HG03460 (cell line): ENCODE measurements around the gene RPIA.
"Not testable (repeated sequence)": the region's sequence is repeated elsewhere in the genome, so short reads cannot be mapped to it uniquely, and the experiment has no call there.

ENCODE experiments used
- ATAC-seq: cut with Tn5 transposase; IDR thresholded peaks from one replicate; pipeline ENCODE4 v1.9.1; 2021; ENCODE audit not compliant: unreplicated experiment

The RPIA gene

DNA sequence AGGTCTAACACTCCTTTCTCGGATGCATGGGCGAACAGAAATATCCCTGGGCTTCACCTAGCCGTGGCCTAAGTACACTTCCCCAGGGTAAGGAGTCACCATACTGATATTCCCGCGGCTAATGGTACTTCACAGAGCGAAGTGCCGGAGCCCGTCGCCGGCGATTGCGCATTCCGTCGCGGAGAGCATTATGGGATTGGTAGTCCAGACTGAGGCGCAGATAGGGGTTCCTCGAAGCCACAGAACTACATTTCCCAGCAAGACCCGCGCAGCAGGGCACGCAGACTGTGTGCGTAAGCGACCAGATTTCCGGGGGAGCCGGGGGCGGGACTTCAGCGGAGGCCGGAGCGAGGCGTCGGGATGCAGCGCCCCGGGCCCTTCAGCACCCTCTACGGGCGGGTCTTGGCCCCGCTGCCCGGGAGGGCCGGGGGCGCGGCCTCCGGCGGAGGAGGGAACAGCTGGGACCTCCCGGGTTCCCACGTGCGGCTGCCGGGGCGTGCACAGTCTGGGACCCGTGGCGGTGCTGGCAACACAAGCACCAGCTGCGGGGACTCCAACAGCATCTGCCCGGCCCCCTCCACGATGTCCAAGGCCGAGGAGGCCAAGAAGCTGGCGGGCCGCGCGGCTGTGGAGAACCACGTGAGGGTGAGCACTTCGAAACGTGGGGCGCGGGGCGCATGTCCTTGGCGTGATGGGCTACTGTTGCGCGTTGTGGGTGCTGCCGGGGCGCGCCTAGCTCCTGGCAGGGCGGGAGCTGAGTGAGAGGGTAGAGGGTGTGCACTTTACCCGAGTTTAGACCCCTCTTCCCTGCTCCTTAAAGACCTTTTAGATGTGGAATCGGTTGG is at the start of gene RPIA:
Gene RPIA, plus strand, starts transcription at position 335 of the 845 bp plus-strand sequence. Its CDS starts 26 bp downstream, at position 361.
- peak; percentile 95 for ATAC-seq

DNA sequence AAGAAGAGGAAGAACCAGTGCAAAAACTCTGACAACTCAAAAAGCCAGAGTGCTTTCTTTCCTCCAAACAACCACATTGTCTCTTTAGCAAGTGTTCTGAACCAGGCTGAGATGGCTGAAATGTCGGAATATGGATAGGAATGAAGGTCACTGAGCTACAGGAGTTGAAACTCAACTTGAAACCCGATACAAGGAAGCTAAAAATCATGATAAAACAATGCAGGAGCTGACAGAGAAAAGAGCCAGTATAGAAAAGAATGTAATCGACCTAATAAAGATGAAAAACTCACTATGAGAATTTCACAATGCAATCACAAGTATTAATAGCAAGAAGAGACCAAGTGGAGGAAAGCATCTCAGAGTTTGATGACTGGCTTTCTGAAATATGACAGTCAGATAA is 49.2 kb upstream of the RPIA start:
- ATAC-seq: no peak

DNA sequence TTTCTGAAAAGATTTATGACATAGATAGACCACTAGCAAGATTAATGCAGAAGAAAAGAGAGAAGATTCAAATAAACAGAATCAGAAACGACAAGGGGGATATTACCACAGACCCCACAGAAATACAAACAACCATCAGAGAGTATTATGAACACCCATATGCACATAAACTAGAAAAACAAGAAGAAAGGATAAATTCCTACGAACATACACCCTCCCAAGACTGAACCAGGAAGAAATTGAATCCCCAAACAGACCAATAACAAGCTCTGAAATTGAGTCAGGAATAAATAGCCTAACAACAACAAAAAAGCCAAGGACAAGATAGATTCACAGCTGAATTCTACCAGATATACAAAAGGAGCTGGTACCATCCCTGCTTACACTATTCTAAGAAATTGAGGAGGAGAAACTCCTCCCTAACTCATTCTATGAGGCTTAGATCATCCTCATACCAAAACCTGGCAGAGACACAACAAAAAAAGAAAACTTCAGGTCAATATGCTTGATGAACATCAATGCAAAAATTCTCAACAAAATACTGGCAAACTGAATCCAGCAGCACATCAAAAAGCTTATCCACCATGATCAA is 46.1 kb upstream of the RPIA start:
- not testable (repeated sequence) for ATAC-seq

DNA sequence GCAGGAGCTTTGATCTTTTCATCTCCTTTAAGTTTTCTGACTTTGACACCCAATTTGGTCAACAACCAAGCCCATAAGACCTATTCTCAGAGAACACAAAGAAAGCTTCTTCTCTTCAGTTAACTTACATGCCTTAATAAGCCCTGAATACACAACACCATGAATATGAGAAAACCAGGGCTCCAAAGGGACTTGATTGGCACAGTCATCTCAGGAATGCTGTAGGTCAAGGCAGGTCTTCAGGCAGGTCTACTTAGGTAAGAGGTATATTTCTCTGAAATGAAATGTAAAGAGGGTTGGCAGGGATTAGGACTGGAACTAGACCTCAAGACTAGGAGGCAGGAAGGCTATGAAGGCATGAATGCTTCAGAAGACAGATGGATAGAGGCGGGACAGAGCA is 39.8 kb upstream of the RPIA start:
- no peak for ATAC-seq

DNA sequence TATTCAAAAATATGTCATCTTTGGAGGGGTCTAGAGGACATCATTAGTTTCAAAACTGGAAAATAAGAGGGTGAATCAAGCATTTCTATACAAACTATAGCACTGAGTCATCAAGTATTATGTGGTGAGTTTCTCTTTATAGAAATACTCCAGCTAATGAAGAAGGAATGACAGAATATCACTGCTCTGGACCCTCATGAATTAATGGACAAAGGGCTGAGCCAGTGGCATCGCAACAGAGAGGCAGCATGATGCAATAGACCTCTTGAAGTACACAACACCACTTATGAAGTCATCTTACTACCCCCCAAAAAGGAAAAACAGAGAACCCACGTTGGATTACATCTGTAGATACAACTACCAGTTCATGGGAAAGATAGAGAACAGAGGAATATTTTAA is 36.8 kb upstream of the RPIA start:
- ATAC-seq: no peak

DNA sequence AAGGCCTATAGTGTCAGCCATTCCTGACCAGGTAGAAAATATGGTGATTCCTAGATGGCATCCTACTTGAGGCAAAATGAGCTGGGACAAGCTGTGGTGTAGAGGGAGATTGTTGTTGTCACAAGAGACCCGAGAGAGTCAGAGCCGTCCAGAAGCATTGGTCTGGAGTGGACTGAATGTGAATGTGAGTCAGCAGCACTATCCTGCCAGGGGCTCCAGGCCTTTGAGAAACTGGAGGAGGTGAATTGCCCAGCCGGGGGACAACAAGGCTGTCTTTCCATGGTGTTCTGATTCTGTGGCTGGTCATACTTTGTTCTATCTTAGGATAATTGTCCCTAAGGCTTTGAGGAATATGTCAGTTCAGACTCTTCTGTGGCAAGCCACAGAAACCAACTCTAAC is 34.8 kb upstream of the RPIA start:
- no peak for ATAC-seq

DNA sequence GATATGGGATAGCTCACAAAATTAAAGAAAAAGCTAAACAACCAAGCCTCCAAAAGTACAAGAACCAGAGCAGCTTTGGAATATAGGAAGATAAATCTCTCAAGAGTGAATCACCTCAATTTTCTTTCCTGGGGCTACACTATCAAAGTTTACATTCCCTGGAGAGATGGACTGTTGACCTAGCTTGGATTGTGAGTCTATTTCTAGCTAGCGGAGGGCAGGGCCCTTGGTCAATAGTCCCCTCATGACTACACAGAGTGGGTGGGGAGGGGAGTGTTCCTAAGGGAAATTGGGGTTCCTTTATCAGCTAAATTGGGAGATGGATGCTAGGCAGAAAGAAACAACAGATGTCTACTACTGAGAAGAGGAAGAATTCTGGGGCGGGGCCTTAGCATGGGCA is 34.3 kb upstream of the RPIA start:
- ATAC-seq: no peak

DNA sequence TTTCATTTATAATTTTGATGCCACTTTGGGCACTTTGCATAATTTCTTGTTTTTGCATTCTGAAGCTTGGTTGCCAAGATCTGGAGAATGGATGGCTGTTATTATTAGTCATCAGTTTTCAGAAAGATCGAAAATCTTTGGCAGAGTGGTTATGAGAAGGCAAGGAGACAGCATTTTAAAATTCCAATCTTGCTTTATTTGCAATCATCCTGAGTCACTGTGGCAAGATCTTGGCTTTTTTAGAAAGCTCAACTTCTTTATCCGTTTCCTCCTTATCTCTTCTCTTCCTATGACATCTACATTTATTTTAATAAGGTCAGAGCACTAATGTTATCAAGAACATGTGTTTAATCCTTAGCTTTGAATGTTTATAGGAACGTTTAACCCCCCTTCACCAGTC is 33.1 kb upstream of the RPIA start:
- ATAC-seq: no peak

DNA sequence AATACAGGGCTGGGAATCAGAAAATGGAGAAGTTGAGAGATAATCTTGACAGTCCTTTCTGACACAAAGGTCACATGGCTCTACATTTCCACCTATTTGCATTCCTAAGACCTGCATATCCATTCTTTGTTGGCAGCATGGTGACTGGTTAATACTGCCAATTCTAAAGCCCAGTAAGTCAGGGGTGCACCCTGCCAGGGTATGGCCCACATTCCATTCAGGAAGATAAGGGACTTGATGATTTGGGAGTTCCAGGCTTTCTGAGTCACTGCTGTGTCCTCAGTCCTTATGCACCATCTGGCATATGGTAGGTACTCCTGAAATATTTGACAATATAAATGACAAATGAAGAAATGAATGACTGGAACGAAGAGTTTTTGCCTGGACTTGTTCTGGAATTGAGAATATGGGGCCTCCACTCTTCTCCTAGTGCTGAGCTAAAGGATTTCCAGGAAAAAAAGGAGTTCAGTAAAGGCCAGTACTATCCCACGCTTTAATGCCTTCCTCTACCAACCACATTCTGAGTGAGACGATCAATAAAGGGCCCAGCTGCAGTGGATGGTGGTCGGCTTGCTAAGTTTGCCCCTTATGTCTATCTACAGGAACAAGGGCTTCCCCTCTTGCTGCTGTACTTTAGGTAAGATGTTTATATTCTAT is 32.5 kb upstream of the RPIA start:
- ATAC-seq: no peak

DNA sequence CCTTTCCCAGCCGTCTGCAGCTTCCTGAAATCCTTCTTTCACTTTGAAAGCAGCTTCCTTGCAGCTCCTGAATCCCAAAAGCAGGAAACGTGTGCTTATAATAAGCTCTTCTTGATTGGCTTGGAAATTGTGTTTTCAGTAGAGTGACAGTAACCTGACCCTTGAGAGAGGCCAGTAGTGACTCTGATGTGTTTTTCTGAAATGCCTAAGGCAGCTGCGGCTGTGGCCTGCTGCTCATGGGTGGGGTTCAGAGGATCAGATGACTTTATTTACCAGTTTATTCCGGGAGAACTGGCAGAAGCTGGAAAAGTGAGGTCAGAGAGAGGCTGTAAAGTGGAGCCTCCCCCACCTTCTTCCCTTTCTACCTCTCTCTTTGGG is 31.9 kb upstream of the RPIA start:
- ATAC-seq: no peak

DNA sequence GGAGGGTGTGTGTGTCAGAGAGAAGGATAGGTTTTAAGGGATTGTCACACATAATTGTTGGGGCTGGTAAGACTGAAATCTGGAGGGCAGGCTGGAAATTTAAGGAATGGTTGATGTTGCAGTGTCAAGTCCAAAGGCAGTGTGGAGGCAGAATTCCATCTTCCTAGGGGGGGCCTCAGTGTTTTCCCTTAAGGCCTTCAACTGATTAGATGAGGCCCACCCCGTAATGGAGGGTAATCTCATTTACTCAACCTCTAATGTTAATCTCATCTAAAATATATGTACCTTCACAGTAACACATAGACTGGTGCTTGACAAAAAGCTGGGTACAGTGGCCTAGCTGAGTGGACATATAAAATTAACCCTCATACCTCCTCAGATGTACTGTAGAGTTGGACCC is 30.9 kb upstream of the RPIA start:
- no peak for ATAC-seq

DNA sequence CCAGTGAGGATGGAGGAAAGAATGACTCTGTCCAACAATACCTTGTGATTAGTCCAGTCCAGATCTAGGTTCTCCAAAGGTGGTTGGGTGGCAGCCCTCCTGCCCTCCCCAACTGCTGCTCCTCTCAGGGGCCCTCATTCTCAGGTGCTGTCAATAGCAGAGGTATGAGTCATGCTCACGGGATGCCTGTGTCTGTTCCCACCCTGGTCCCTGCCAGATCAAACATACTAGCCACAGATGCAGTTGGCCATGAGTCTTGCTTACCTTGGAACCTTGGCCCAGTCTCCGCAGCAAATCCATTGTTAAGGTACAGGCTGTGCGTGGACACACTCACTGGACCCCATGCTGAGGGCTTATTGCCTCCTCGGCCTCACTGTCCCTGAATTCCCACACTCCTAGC is 24.9 kb upstream of the RPIA start:
- no peak for ATAC-seq

DNA sequence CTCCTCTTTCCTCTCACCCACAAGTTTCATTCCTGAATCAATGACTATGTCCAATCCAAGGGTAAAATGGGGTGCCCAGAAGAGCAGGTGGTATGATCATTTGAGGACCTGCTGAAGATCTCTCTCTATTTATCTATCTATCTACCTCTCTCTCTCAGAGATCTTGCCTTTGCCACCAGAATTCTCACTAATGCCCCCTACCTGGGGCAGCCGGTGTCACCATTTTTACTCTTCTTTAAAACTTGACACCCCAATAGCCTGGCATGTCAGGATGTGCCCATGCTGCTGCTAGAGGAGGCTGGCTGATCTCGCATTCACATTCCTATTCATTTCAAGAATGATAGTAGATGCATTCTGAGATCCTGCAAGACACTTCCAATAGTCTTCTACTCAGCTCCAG is 24.3 kb upstream of the RPIA start:
- ATAC-seq: no peak

DNA sequence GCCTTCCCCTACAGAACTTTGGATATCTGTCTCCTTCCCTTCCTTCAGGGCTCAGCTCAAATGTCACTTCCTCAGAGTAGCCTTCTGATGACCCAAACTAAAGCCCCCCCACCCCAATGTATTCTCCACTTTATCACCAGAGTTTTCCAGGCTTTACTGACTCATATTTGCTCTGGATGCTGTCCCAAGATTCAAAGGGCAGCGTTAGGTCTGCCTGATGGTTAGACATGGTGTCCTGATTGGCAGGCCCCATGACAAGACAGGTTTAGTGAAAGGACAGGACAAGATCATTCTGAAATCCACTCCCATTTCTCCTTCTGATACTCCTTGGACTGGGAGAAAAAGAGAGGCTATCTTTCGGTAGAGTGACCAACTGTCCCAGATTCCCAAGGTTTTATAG is 22.6 kb upstream of the RPIA start:
- no peak for ATAC-seq

DNA sequence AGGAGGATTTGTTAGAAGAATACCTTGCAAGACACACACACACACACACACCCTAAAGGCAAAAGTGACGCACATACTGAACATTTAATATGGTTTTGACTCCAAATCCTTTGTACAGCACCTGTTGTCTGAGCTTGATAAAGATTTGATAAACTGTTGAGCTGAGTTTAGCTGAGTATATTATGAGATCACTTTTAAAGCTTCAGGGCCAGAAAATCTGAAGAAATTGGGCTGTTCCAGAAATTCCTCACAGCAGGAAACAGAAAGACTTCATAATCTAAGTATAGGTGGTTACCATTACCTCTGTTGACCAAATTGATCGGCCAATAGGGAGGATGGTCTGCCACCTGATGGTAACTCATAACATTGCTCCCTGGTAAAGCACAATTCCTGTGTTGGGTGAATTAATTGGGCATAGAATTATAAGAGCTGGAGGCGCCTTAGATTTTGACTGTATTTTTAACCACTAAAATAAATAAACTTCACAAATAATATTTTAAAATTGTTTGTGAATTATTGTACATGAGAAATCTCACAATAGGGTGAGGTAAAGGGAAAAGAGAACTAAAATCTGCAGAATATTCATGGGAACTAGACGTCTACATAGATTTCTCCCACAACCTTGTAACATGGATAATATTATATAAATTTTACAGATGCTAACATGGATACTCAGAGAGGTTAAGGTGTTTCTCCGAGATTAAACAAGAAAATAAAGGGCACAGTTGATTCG is 21.8 kb upstream of the RPIA start:
- ATAC-seq: peak; percentile 91

DNA sequence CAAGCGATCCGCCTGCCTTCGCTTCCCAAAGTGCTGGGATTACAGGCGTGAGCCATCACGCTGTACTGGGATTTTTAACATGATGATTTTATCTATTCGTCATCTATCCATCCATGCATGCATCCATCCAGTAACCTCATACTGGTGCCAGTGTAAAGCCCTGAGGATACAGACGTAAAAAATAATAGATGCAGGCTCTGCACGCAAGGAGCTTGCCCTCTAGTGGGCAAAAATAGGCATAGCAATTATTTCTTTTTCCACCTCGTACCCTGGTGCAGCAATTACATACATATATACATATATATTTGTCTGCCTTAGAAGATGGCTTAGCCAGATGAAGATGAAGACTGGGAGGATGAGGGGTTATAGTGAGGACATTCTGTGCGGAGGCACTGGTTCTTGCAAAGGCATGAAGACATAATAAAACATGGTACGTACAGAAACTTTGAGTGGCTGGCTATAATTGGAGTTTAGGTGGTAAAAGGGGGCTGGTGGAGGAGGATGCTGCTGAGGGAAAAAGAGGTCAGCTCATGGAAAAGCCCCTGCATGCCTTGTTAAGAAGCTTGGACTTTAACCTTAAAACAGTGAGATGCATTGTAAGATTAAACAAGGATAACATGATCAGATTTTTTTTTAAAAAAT is 19.6 kb upstream of the RPIA start:
- ATAC-seq: no peak

DNA sequence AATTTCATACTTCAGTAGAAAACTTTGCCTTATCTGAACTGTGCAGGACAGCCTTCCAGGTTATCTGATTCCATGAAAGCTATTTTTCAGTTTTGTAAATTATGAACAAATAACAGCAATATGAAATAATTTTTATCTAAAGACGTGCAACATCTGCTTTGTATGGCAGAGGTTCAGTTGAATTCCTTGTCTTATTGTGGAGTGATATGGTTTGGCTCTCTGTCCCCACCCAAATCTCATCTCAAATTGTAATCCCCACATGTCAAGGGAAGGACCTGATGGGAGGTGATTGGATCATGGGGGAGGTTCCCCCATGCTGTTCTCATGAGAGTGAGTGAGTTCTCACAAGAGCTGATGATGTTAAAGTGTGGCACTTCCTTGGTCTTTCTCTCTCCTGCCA is 18.1 kb upstream of the RPIA start:
- ATAC-seq: no peak

DNA sequence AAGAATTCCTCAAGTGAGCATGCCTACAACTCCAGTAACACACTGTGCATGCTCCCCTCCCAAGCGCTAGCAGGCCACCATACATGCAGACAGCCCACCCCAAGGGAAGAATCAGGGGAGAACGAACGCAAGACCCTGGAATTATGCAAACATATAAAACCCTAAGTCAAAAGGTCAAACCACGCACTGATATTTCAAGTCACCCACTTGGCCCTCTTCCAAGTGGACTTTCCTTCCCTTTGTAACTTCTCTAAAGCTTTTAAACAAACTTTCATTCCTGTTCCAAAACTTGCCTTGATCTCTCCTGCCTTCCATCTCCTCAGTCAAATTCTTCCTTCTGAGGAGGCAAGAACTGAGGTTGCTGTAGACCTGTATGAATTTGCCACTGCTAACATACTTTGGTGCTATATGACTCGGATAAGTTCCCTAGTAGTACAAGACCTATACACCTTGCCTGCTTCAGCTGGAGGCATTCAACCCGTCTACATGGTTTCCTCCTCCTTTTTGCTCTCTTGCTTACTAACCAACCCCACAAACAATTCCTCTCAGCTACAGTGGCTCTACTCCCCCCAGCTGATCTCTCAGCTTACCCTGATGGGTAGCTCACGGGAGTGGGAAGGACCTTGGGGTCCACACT is 11.1 kb upstream of the RPIA start:
- no peak for ATAC-seq

DNA sequence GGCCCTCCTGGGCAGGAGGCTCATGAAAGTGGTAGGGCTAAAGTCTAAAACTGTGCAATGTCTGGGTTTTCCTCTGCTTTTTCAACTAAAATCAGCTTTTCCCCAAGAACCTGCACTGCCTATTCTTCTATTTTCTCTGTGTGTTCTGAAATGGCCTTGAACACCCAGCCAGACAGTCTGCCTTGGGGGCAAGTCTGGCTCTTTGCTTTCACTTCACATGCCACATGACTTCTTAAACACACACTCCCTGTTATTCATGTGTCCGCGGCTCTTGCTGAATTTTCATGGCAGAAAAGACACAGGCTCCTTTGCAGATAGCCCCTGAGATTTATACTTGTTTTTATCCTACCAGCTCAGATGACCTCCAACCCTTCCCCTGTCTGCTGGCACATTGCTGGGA is 10.6 kb upstream of the RPIA start:
- ATAC-seq: no peak

DNA sequence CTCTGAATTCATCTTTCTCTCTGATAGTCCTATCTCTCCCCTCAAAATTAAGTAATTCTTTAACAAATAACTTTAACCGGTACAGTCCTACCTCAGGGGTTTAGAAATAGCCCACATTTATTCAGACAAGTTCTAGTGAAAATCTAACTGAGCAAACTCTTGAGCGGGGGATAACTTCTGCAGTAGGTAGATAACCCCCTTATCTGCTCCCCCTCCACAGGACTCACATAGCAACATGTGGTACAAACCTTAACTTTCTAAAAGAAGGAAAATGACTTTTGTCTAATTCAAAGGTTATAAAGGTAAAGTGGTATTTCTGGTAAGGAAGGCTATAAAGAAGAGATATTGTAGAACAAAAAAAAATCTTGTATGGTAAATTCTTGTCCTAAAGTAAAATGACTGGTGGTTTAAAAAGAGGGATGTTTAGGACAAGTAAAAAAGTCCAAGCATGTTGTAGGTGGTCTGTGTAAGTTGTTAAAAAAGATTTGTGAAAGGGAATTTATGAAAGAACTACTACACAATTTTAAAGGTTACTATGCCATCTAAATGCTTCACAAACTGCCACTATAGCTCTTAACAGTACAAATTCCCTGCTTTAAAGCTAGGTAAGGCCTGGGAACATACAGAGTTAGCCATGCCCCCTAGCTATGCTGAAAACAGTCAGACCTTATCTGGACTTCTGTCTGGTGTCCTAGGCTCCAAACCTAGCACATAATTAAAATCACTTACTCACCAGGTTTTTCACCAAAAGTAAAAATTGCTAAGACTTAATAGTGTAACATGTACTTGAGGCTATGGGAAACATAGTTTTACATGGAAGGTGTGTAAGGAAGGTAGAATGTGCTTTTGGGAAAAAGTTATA is 8.1 kb upstream of the RPIA start:
- no peak for ATAC-seq
